ENCODE data around the gene NTM. TPM values are rescaled to one million over a fixed set of nuclear protein-coding genes. Genes with fewer than 3 reads are reported as not detected.

The NTM gene
- total RNA-seq, 2 donors from 2014 or later = not detected

- H3K36me3 ChIP-seq = no peaks in the 10 kb centered on the region
- no peak for TF ChIP-seq CTCF (IDR thresholded peaks at IDR 0.05)
- H3K27ac ChIP-seq = no peak overlapping the region
- no peaks in the 10 kb centered on the region for H3K9me3 ChIP-seq
- H3K4me1 ChIP-seq (ENCODE audit: control insufficient read depth in 1 of 2, low read depth in 2 of 2) = no peaks in the 10 kb centered on the region
- no peak for ATAC-seq (ENCODE audit: insufficient number of reproducible peaks, low FRiP score, low read depth)
- H3K27me3 ChIP-seq (replicated peaks; ENCODE audit: insufficient read depth) = no peaks in the 10 kb centered on the region
- H3K4me3 ChIP-seq = no peak overlapping the region
- DNase-seq (ENCODE audit: low spot score) = no peak
Observed at GRCh38 chr11:131750152-131750551, 379.7 kb downstream of the NTM start.

GRCh38 chr11:131750692-131751091, 380.3 kb downstream of the NTM start:
- DNase-seq (ENCODE audit: low spot score) (no peak), ATAC-seq (ENCODE audit: insufficient number of reproducible peaks, low FRiP score, low read depth) (no peak)
- Histone ChIP-seq H3K36me3 (no peaks in the 10 kb centered on the region), H3K4me3 (no peak overlapping the region), H3K9me3 (no peaks in the 10 kb centered on the region), H3K27ac (no peak overlapping the region), H3K4me1 (ENCODE audit: control insufficient read depth in 1 of 2, low read depth in 2 of 2) (no peaks in the 10 kb centered on the region), H3K27me3 (replicated peaks; ENCODE audit: insufficient read depth) (no peaks in the 10 kb centered on the region)
- no peak for TF ChIP-seq CTCF (IDR thresholded peaks at IDR 0.05)

GRCh38 chr11:131754671-131755070, 384.3 kb downstream of the NTM start:
- H3K4me3 ChIP-seq = no peak overlapping the region
- no peaks in the 10 kb centered on the region for H3K27me3 ChIP-seq (replicated peaks; ENCODE audit: insufficient read depth)
- no peaks in the 10 kb centered on the region for H3K36me3 ChIP-seq
- H3K4me1 ChIP-seq (ENCODE audit: control insufficient read depth in 1 of 2, low read depth in 2 of 2) = no peaks in the 10 kb centered on the region
- DNase-seq (ENCODE audit: low spot score) = no peak
- H3K27ac ChIP-seq = no peak overlapping the region
- no peak for TF ChIP-seq CTCF (IDR thresholded peaks at IDR 0.05)
- no peaks in the 10 kb centered on the region for H3K9me3 ChIP-seq
- no peak for ATAC-seq (ENCODE audit: insufficient number of reproducible peaks, low FRiP score, low read depth)

- no peak overlapping the region for H3K4me3 ChIP-seq
- no peak overlapping the region for H3K27ac ChIP-seq
- no peaks in the 10 kb centered on the region for H3K4me1 ChIP-seq (ENCODE audit: control insufficient read depth in 1 of 2, low read depth in 2 of 2)
- DNase-seq (ENCODE audit: low spot score) = no peak
- ATAC-seq (ENCODE audit: insufficient number of reproducible peaks, low FRiP score, low read depth) = no peak
- no peaks in the 10 kb centered on the region for H3K9me3 ChIP-seq
- no peaks in the 10 kb centered on the region for H3K36me3 ChIP-seq
- no peak for TF ChIP-seq CTCF (IDR thresholded peaks at IDR 0.05)
- H3K27me3 ChIP-seq (replicated peaks; ENCODE audit: insufficient read depth) = no peaks in the 10 kb centered on the region
Observed at GRCh38 chr11:131756479-131757110, 386.2 kb downstream of the NTM start.

GRCh38 chr11:131758726-131759125, 388.3 kb downstream of the NTM start:
- DNase-seq (ENCODE audit: low spot score) (no peak), ATAC-seq (ENCODE audit: insufficient number of reproducible peaks, low FRiP score, low read depth) (no peak)
- Histone ChIP-seq H3K4me3 (no peak overlapping the region), H3K4me1 (ENCODE audit: control insufficient read depth in 1 of 2, low read depth in 2 of 2) (no peaks in the 10 kb centered on the region), H3K36me3 (no peaks in the 10 kb centered on the region), H3K27me3 (replicated peaks; ENCODE audit: insufficient read depth) (no peaks in the 10 kb centered on the region), H3K27ac (no peak overlapping the region), H3K9me3 (no peaks in the 10 kb centered on the region)
- TF ChIP-seq CTCF (IDR thresholded peaks at IDR 0.05) = no peak
